H1 (cell line): ENCODE results near the gene UROS. TPM values are rescaled to one million over a fixed set of nuclear protein-coding genes. Genes with fewer than 3 reads are reported as not detected.

Experiments used
- CTCF ChIA-PET: fragments of 300-600 bp; sonication (Branson Sonifier 250); formaldehyde crosslinking; loops from one replicate; lab custom pipeline; 2021; ENCODE audit not compliant: partially characterized antibody; lab: Charles Lee
- POLR2A ChIA-PET: fragments of 300-600 bp; sonication (Branson Sonifier 250); formaldehyde crosslinking; loops from one replicate; lab custom pipeline; 2021; ENCODE audit warnings: inconsistent platforms; ENCODE audit not compliant: partially characterized antibody; lab: Charles Lee
- DNase-seq, 2 experiments: peaks; one replicate each; pipeline versions ENCODE4 v3.0.0 to v3.0.0-alpha.2; 2010 to 2022; ENCODE audit warnings: low spot score in 2 of 2, low read depth in 1 of 2, mixed read lengths in 1 of 2
- FAIRE-seq: peaks from 2 replicates; lab custom pipeline; 2011; peaks lifted over from hg19 to GRCh38; lab: Jason Lieb, UNC
- H2AFZ ChIP-seq: 2 replicates; pipeline ENCODE4 v1.8.1; 2012; ENCODE audit warnings: low read length, inconsistent platforms
- H2AK5ac ChIP-seq: 2 replicates; pipeline ENCODE4 v1.6.1; 2013; ENCODE audit warnings: low read depth, low read length
- H2BK120ac ChIP-seq: replicated peaks from 2 replicates; pipeline ENCODE3; 2013; ENCODE audit warnings: low read depth, low read length, inconsistent platforms
- H2BK12ac ChIP-seq: 2 replicates; pipeline ENCODE4 v1.6.1; 2013; ENCODE audit warnings: low read depth, low read length
- H2BK15ac ChIP-seq: 2 replicates; pipeline ENCODE4 v1.6.1; 2013; ENCODE audit warnings: low read length
- H2BK20ac ChIP-seq: 2 replicates; pipeline ENCODE4 v1.6.1; 2013; ENCODE audit warnings: low read length
- H2BK5ac ChIP-seq: 2 replicates; pipeline ENCODE4 v1.6.1; 2013; ENCODE audit warnings: low read depth, low read length
- H3K14ac ChIP-seq: 2 replicates; pipeline ENCODE4 v1.6.1; 2013; ENCODE audit warnings: inconsistent platforms; ENCODE audit not compliant: insufficient read length
- H3K18ac ChIP-seq: 2 replicates; pipeline ENCODE4 v1.6.1; 2013; ENCODE audit warnings: low read length; ENCODE audit errors: extremely low read depth
- H3K23ac ChIP-seq: 2 replicates; pipeline ENCODE4 v1.6.1; 2013; ENCODE audit warnings: inconsistent platforms; ENCODE audit not compliant: insufficient read length
- H3K23me2 ChIP-seq: 2 replicates; pipeline ENCODE4 v1.6.1; 2013; ENCODE audit warnings: low read depth, low read length
- H3K27ac ChIP-seq: 2 replicates; pipeline ENCODE4 v1.6.1; 2011; ENCODE audit warnings: low read depth, low read length, inconsistent platforms
- H3K27me3 ChIP-seq, 4 experiments: replicated peaks in 1 of 4; 1 replicate in 1 of 4; 2 replicates in 3 of 4; pipeline versions ENCODE4 v1.6.1 to v1.8.1; 2011 to 2013; ENCODE audit warnings: low read length in 3 of 4, mild to moderate bottlenecking in 3 of 4, inconsistent platforms in 2 of 4, mixed read lengths in 2 of 4, moderate library complexity in 1 of 4; ENCODE audit not compliant: control insufficient read depth in 3 of 4, insufficient read depth in 3 of 4; ENCODE audit errors: extremely low read depth in 1 of 4
- H3K36me3 ChIP-seq, 4 experiments: 2 replicates each; pipeline versions ENCODE4 v1.6.1 to v1.8.1; 2011 to 2013; ENCODE audit warnings: mild to moderate bottlenecking in 4 of 4, low read length in 3 of 4, moderate library complexity in 2 of 4, control low read depth in 1 of 4, inconsistent platforms in 1 of 4; ENCODE audit not compliant: insufficient read depth in 4 of 4, control insufficient read depth in 2 of 4
- H3K4ac ChIP-seq: replicated peaks from 2 replicates; pipeline ENCODE3; 2013; ENCODE audit warnings: low read length, low read depth, mixed read lengths, inconsistent platforms; ENCODE audit not compliant: insufficient read length
- H3K4me1 ChIP-seq, 4 experiments: replicated peaks in 1 of 4; 1 replicate in 1 of 4; 2 replicates in 3 of 4; pipeline versions ENCODE4 v1.6.1 to v1.8.1; 2011 to 2013; ENCODE audit warnings: low read length in 3 of 4, inconsistent platforms in 2 of 4, mixed read lengths in 1 of 4; ENCODE audit not compliant: insufficient read depth in 4 of 4, control insufficient read depth in 3 of 4
- H3K4me2 ChIP-seq, 2 experiments: 2 replicates each; pipeline versions ENCODE4 v1.6.1 to v1.8.1; 2011 to 2013; ENCODE audit warnings: low read depth in 2 of 2, low read length in 2 of 2, control low read depth in 1 of 2, inconsistent platforms in 1 of 2, mild to moderate bottlenecking in 1 of 2; ENCODE audit not compliant: insufficient read depth in 1 of 2
- H3K4me3 ChIP-seq, 4 experiments: fragments of 200-600, 300-600 bp in 1 of 4; sonication (generic), shearing (Covaris generic), sonication (Bioruptor Twin) in 1 of 4; 2 replicates each; pipeline versions ENCODE4 v1.5.1 to v1.8.1; 2011 to 2016; ENCODE audit warnings: low read length in 4 of 4, low read depth in 3 of 4, control low read depth in 2 of 4, inconsistent platforms in 2 of 4, mild to moderate bottlenecking in 2 of 4, mixed read lengths in 1 of 4, moderate library complexity in 1 of 4; ENCODE audit not compliant: insufficient read depth in 2 of 4; ENCODE audit errors: extremely low read depth in 1 of 4
- H3K56ac ChIP-seq: replicated peaks from 2 replicates; pipeline ENCODE3; 2013; ENCODE audit warnings: low read depth, mild to moderate bottlenecking, mixed read lengths, low read length, inconsistent platforms; ENCODE audit not compliant: insufficient read length
- H3K79me1 ChIP-seq: 2 replicates; pipeline ENCODE4 v1.6.1; 2013; ENCODE audit warnings: low read depth, low read length, control low read depth
- H3K79me2 ChIP-seq, 2 experiments: 2 replicates each; pipeline versions ENCODE4 v1.6.1 to v1.8.1; 2012 to 2013; ENCODE audit warnings: low read length in 2 of 2, mild to moderate bottlenecking in 2 of 2, inconsistent platforms in 1 of 2; ENCODE audit not compliant: insufficient read depth in 2 of 2, control insufficient read depth in 1 of 2
- H3K9ac ChIP-seq, 4 experiments: replicated peaks in 1 of 4; 1 replicate in 1 of 4; 2 replicates in 3 of 4; pipeline versions ENCODE4 v1.6.1 to v1.8.1; 2011 to 2013; ENCODE audit warnings: low read depth in 3 of 4, low read length in 3 of 4, control low read depth in 2 of 4, mild to moderate bottlenecking in 2 of 4, moderate library complexity in 2 of 4, inconsistent platforms in 1 of 4; ENCODE audit errors: extremely low read depth in 1 of 4
- H3K9me3 ChIP-seq, 2 experiments: 2 replicates each; pipeline versions ENCODE4 v1.6.1 to v1.8.1; 2012 to 2013; ENCODE audit warnings: mild to moderate bottlenecking in 2 of 2, moderate library complexity in 2 of 2, control low read depth in 1 of 2, inconsistent platforms in 1 of 2, low read depth in 1 of 2, low read length in 1 of 2, mixed read lengths in 1 of 2; ENCODE audit not compliant: insufficient read depth in 2 of 2
- H4K20me1 ChIP-seq, 2 experiments: replicated peaks in 1 of 2; 2 replicates each; pipeline versions ENCODE3 to v1.8.1; 2011 to 2013; ENCODE audit warnings: inconsistent platforms in 2 of 2, low read length in 2 of 2, mild to moderate bottlenecking in 1 of 2; ENCODE audit not compliant: insufficient read depth in 2 of 2, control insufficient read depth in 1 of 2
- H4K5ac ChIP-seq: 2 replicates; pipeline ENCODE4 v1.6.1; 2013; ENCODE audit warnings: low read length, low read depth, mixed read lengths, inconsistent platforms; ENCODE audit not compliant: insufficient read length
- H4K8ac ChIP-seq: 2 replicates; pipeline ENCODE4 v1.8.0; 2013; ENCODE audit warnings: mild to moderate bottlenecking, moderate library complexity, low read length, inconsistent platforms; ENCODE audit not compliant: insufficient read depth; ENCODE audit errors: extremely low read depth
- H4K91ac ChIP-seq: replicated peaks from 2 replicates; pipeline ENCODE3; 2013; ENCODE audit warnings: low read length, mixed read lengths, inconsistent platforms; ENCODE audit not compliant: insufficient read length
- PHF8 ChIP-seq: fragments of 200-600 bp; sonication (generic); conservative IDR thresholded peaks from 2 replicates; pipeline ENCODE4 v1.7.1; 2012; ENCODE audit warnings: low read depth, mild to moderate bottlenecking, inconsistent platforms, low read length, moderate library complexity
- SIN3A ChIP-seq, 2 experiments: IDR thresholded peaks in 1 of 2; conservative IDR thresholded peaks in 1 of 2; 2 replicates each; pipeline ENCODE4 v1.6.1; 2011 to 2012; ENCODE audit warnings: low read length in 2 of 2, improper control_type of control experiment in 1 of 2, low read depth in 1 of 2, mild to moderate bottlenecking in 1 of 2
- SIRT6 ChIP-seq: IDR thresholded peaks from one replicate; pipeline ENCODE4 v1.7.1; 2012; ENCODE audit warnings: low read length, inconsistent platforms
- SP2 ChIP-seq: IDR thresholded peaks from 2 replicates; pipeline ENCODE4 v1.6.1; 2012; ENCODE audit warnings: mild to moderate bottlenecking, low read length, inconsistent platforms
- WGBS, 2 experiments: shearing (Covaris generic) in 1 of 2; methylation state at CpG; one replicate each; pipeline versions ENCODE4 v1.1.6 to v1.1.7; 2013 to 2015; ENCODE audit warnings: low lambda C conversion rate in 2 of 2, mixed read lengths in 2 of 2, inconsistent platforms in 1 of 2, low coverage in 1 of 2, missing lambda C conversion rate in 1 of 2; ENCODE audit not compliant: insufficient replicate concordance in 2 of 2, insufficient coverage in 1 of 2, insufficient read length in 1 of 2; ENCODE audit errors: extremely low coverage in 1 of 2, missing lambda C conversion rate in 1 of 2; 5-methylcytosine and 5-hydroxymethylcytosine counted together
- polyA plus RNA-seq, 7 experiments: library from polyadenylated mRNA; depleted of rRNA in 3 of 7; stranded (reverse) in 5 of 7; unstranded in 2 of 7; fragments of >200 nt in 5 of 7; fragments of 200-250 nt in 2 of 7; gene quantifications; 1 replicate in 5 of 7; 2 replicates in 1 of 7; 4 replicates in 1 of 7; pipeline versions ENCODE4 v1.2.1 to v1.2.3, GENCODE V29; 2011 to 2013; ENCODE audit warnings: missing spikeins in 2 of 7, mixed read lengths in 2 of 7
- total RNA-seq: library from RNA; stranded (reverse); fragmentation: NEBNext Ultra II Directional; extraction: Animal tissue kit (Norgen Biotek cat#: 25700); gene quantifications from 2 replicates; pipeline ENCODE4 v1.2.1, GENCODE V29; 2021

Gene UROS
- total and polyA plus RNA-seq, 2 of the 8 experiments (the other 6 are each of a cell fraction or from before 2014, with no cell fraction given): 45.6 to 58.0 TPM

- H3K23me2 ChIP-seq: no peaks in the 10 kb centered on the region
- TF ChIP-seq PHF8 (no peak), SP2 (no peak), SIN3A (conservative IDR thresholded peaks at IDR 0.05 in 1 of 2, IDR thresholded peaks at IDR 0.05 in 1 of 2; ENCODE audit: low read depth in 1 of 2, low read length in 2 of 2) (no peak), SIRT6 (no peak)
- POLR2A ChIA-PET: interaction anchor here (0.7 to 1.8 kb wide), 3 partner anchors 9 to 21 kb away, joined by 3 to 7 read pairs (median 5); no protein-coding TSS in a partner anchor
- H3K36me3 ChIP-seq: peaks cover 14 to 56% (median 36%) of the 10 kb centered on the region in 4 experiments
- no peaks in the 10 kb centered on the region for H3K9me3 ChIP-seq
- H4K8ac ChIP-seq: no peak overlapping the region
- H3K18ac ChIP-seq: no peak overlapping the region
- H2BK5ac ChIP-seq: no peak overlapping the region
- CTCF ChIA-PET: interaction anchor here (0.7 kb wide), 1 partner anchor 30 kb away, joined by 3 read pairs; no protein-coding TSS in a partner anchor
- no peak overlapping the region for H4K5ac ChIP-seq
- H3K79me1 ChIP-seq: no peaks in the 10 kb centered on the region
- no peak overlapping the region for H2BK15ac ChIP-seq
- no peaks in the 10 kb centered on the region for H3K79me2 ChIP-seq
- no peaks in the 10 kb centered on the region for H3K4me1 ChIP-seq
- peaks cover 5 to 9% of the 10 kb centered on the region in 2 experiments for H4K20me1 ChIP-seq
- no peak overlapping the region for H2BK120ac ChIP-seq
- H3K4me3 ChIP-seq: no peak overlapping the region
- WGBS, 2 experiments: 91% methylated on average over 9 of the region's 9 CpGs; no CpG with 5 or more reads in 1 of the 2 experiments
- H3K27me3 ChIP-seq: no peaks in the 10 kb centered on the region
- H3K23ac ChIP-seq: no peak overlapping the region
- no peak overlapping the region for H4K91ac ChIP-seq
- DNase-seq: no peak
- H2AFZ ChIP-seq: no peak overlapping the region
- H2BK12ac ChIP-seq: no peak overlapping the region
- H3K27ac ChIP-seq: no peak overlapping the region
- no peak overlapping the region for H3K56ac ChIP-seq
- H2BK20ac ChIP-seq: no peak overlapping the region
- no peak overlapping the region for H3K9ac ChIP-seq
- H3K4ac ChIP-seq: no peak overlapping the region
- FAIRE-seq: no peak
- no peak overlapping the region for H3K14ac ChIP-seq
- H3K4me2 ChIP-seq: no peak overlapping the region
- H2AK5ac ChIP-seq: no peak overlapping the region
These were observed 15.9 kb upstream of the UROS start for GRCh38 chr10:125838802-125839575.
